HepG2 (cell line): Measurements from ENCODE around the gene FAM169A. TPM values are rescaled to one million over a fixed set of nuclear protein-coding genes. Genes with fewer than 3 reads are reported as not detected.

ENCODE experiments used
- ARID2 ChIP-seq: sonication (generic); formaldehyde crosslinking; IDR thresholded peaks from 2 replicates; pipeline ENCODE4 v1.8.1; 2022; ENCODE audit warnings: mild to moderate bottlenecking, missing genetic modification reagents, borderline replicate concordance
- BCL6 ChIP-seq: IDR thresholded peaks from 2 replicates; pipeline ENCODE4 v1.6.1; 2016; ENCODE audit warnings: missing genetic modification reagents, missing compliant biosample characterization
- HCFC1 ChIP-seq: fragments of 150-350 bp; IDR thresholded peaks from 2 replicates; pipeline ENCODE4 v1.6.1; 2014; ENCODE audit warnings: low read depth, low read length
- HDAC1 ChIP-seq: sonication (generic); formaldehyde crosslinking; IDR thresholded peaks from 2 replicates; pipeline ENCODE4 v1.5.1; 2020; ENCODE audit warnings: mild to moderate bottlenecking, missing genetic modification reagents
- KAT2B ChIP-seq: fragments of 150-350 bp; IDR thresholded peaks from 2 replicates; pipeline ENCODE4 v1.6.1; 2014; ENCODE audit warnings: low read depth, low read length, borderline replicate concordance
- KAT8 ChIP-seq: IDR thresholded peaks from 2 replicates; pipeline ENCODE4 v1.6.1; 2016; ENCODE audit warnings: missing genetic modification reagents, missing compliant biosample characterization
- KLF6 ChIP-seq: IDR thresholded peaks from 2 replicates; pipeline ENCODE4 v1.8.0; 2016; ENCODE audit warnings: missing biosample characterization, missing genetic modification reagents
- MEIS1 ChIP-seq: sonication (generic); formaldehyde crosslinking; IDR thresholded peaks from 2 replicates; pipeline ENCODE4 v1.9.0; 2021; ENCODE audit warnings: mild to moderate bottlenecking, missing genetic modification reagents, moderate library complexity, borderline replicate concordance
- NFIC ChIP-seq: IDR thresholded peaks from 2 replicates; pipeline ENCODE4 v1.6.1; 2012; ENCODE audit warnings: mild to moderate bottlenecking, low read length, inconsistent platforms
- NFYC ChIP-seq: IDR thresholded peaks from 2 replicates; pipeline ENCODE4 v1.6.1; 2016; ENCODE audit warnings: missing genetic modification reagents, missing compliant biosample characterization
- NR2F1 ChIP-seq, 2 experiments: fragments of 450-650 bp in 1 of 2; formaldehyde crosslinking in 1 of 2; IDR thresholded peaks; 2 replicates each; pipeline versions ENCODE4 v1.5.0 to v1.6.1; 2016 to 2020; ENCODE audit warnings: mild to moderate bottlenecking in 1 of 2, missing compliant biosample characterization in 1 of 2, missing genetic modification reagents in 1 of 2, moderate library complexity in 1 of 2
- NRL ChIP-seq: sonication (generic); formaldehyde crosslinking; IDR thresholded peaks from 2 replicates; pipeline ENCODE4 v1.5.0; 2020; ENCODE audit warnings: missing genetic modification reagents, mild to moderate bottlenecking, moderate library complexity, borderline replicate concordance
- RAD51 ChIP-seq: fragments of 450-650 bp; IDR thresholded peaks from 2 replicates; pipeline ENCODE4 v1.6.1; 2016; ENCODE audit warnings: borderline replicate concordance
- SOX13 ChIP-seq, 3 experiments: fragments of 450-650 bp in 1 of 3; sonication (generic) in 1 of 3; formaldehyde crosslinking in 1 of 3; IDR thresholded peaks in 2 of 3; conservative IDR thresholded peaks in 1 of 3; 2 replicates each; pipeline versions ENCODE4 v1.5.0 to v1.6.1; 2016 to 2020; ENCODE audit warnings: antibody characterized with exemption in 1 of 3, mild to moderate bottlenecking in 1 of 3, missing compliant biosample characterization in 1 of 3, missing genetic modification reagents in 1 of 3, moderate library complexity in 1 of 3
- SOX6 ChIP-seq, 2 experiments: fragments of 450-650 bp in 1 of 2; sonication (generic) in 1 of 2; formaldehyde crosslinking in 1 of 2; IDR thresholded peaks; 2 replicates each; pipeline versions ENCODE4 v1.4.0 to v1.6.1; 2017 to 2020; ENCODE audit warnings: antibody characterized with exemption in 1 of 2, mild to moderate bottlenecking in 1 of 2, missing genetic modification reagents in 1 of 2
- UBTF ChIP-seq: sonication (generic); formaldehyde crosslinking; IDR thresholded peaks from 2 replicates; pipeline ENCODE4 v1.4.0; 2020; ENCODE audit warnings: mild to moderate bottlenecking, missing genetic modification reagents
- ZBED4 ChIP-seq: sonication (generic); formaldehyde crosslinking; IDR thresholded peaks from 2 replicates; pipeline ENCODE4 v1.4.0; 2020; ENCODE audit warnings: missing genetic modification reagents, borderline replicate concordance
- ZNF446 ChIP-seq: sonication (generic); formaldehyde crosslinking; IDR thresholded peaks from 2 replicates; pipeline ENCODE4 v1.5.0; 2020; ENCODE audit warnings: mild to moderate bottlenecking, missing genetic modification reagents
- ZNF792 ChIP-seq: IDR thresholded peaks from 2 replicates; pipeline ENCODE4 v1.6.1; 2016
- ZUFSP ChIP-seq: sonication (generic); formaldehyde crosslinking; IDR thresholded peaks from 2 replicates; pipeline ENCODE4 v1.9.0; 2021; ENCODE audit warnings: missing genetic modification reagents, mild to moderate bottlenecking, borderline replicate concordance
- polyA plus RNA-seq, 8 experiments: library from polyadenylated mRNA; depleted of rRNA in 3 of 8; stranded (reverse) in 7 of 8; unstranded in 1 of 8; fragments of >200 nt; fragmentation: Illumina TruSeq in 4 of 8; extraction: Trizol in 4 of 8; gene quantifications; 2 replicates each; pipeline versions ENCODE4 v1.2.1 to v1.2.3, GENCODE V29; 2011 to 2016; ENCODE audit warnings: low read depth in 4 of 8, missing spikeins in 1 of 8, mixed read lengths in 1 of 8; ENCODE audit not compliant: insufficient read depth in 1 of 8
- total RNA-seq, 5 experiments: library from RNA; depleted of rRNA; stranded (reverse); fragments of >200 nt; fragmentation: Illumina TruSeq; extraction: Trizol; gene quantifications; 2 replicates each; pipeline ENCODE4 v1.2.3, GENCODE V29; 2016; ENCODE audit warnings: low read depth in 1 of 5

FAM169A gene
- total and polyA plus RNA-seq, 2 of the 13 experiments (the other 11 are each of a cell fraction or from before 2014, with no cell fraction given) = 21.1 to 110 TPM

GRCh38 chr5:74864823-74865222 is 1.4 kb downstream of the FAM169A start (continued):
- TF ChIP-seq NR2F1 (CRISPR knock-in tag; IDR thresholded peaks at IDR 0.05) (no peak), SOX13 (IDR thresholded peaks at IDR 0.05) (no peak), SOX13 (CRISPR knock-in tag; conservative IDR thresholded peaks at IDR 0.05 in 1 of 2, IDR thresholded peaks at IDR 0.05 in 1 of 2) (peak in 1 of 2 experiments; percentile 39; a peak in 1 of 4 replicates), UBTF (CRISPR knock-in tag) (no peak), BCL6 (CRISPR knock-in tag) (peak; percentile 41; the same call in 1 of the 2 replicates), ZNF446 (CRISPR knock-in tag) (no peak), KAT2B (no peak), NFIC (0 out of 2 replicates have a peak, but pooled peaks have one; percentile 18), KLF6 (0 out of 2 replicates have a peak, but pooled peaks have one; percentile 44), NFYC (CRISPR knock-in tag) (no peak), ZNF792 (CRISPR knock-in tag) (peak; percentile 45; the same call in 1 of the 2 replicates), ARID2 (CRISPR knock-in tag) (no peak), NRL (no peak), RAD51 (no peak), KAT8 (peak; percentile 19), HDAC1 (CRISPR knock-in tag) (no peak), MEIS1 (no peak), ZBED4 (peak; percentile 82; the same call in 1 of the 2 replicates), SOX6 (IDR thresholded peaks at IDR 0.05) (no peak), SOX6 (CRISPR knock-in tag; IDR thresholded peaks at IDR 0.05) (peak; percentile 42; the same call in 1 of the 2 replicates), HCFC1 (no peak), ZUFSP (no peak)
